HG02798 (cell line): ENCODE results near the gene GABRG3.

Source experiments
- ATAC-seq: cut with Tn5 transposase; IDR thresholded peaks from one replicate; pipeline ENCODE4 v1.9.1; 2021; ENCODE audit warnings: mild to moderate bottlenecking; ENCODE audit not compliant: unreplicated experiment, poor library complexity

GABRG3 gene

GRCh38 chr15:26970712-26971210, at the start of gene GABRG3:
Gene GABRG3 (plus strand): TSS chr15:26971181.
- ATAC-seq, result no peak

- no peak for ATAC-seq
Measured at GRCh38 chr15:26921433-26921832, 49.5 kb upstream of the GABRG3 start.

- no peak for ATAC-seq
Measured at GRCh38 chr15:26926081-26926480, 44.9 kb upstream of the GABRG3 start.

GRCh38 chr15:26928051-26928450, 42.9 kb upstream of the GABRG3 start:
- no peak for ATAC-seq

- no peak for ATAC-seq
Measured at GRCh38 chr15:26929588-26929987, 41.4 kb upstream of the GABRG3 start.

- no peak for ATAC-seq
Measured at GRCh38 chr15:26934848-26935247, 36.1 kb upstream of the GABRG3 start.

GRCh38 chr15:26935322-26935721, 35.7 kb upstream of the GABRG3 start:
- ATAC-seq, result no peak

- ATAC-seq, result no peak
Measured at GRCh38 chr15:26936502-26936901, 34.5 kb upstream of the GABRG3 start.

- no peak for ATAC-seq
Measured at GRCh38 chr15:26937134-26937533, 33.8 kb upstream of the GABRG3 start.

- no peak for ATAC-seq
Measured at GRCh38 chr15:26939398-26939797, 31.6 kb upstream of the GABRG3 start.

GRCh38 chr15:26941489-26941888, 29.5 kb upstream of the GABRG3 start:
- no peak for ATAC-seq

- no peak for ATAC-seq
Measured at GRCh38 chr15:26943866-26944265, 27.1 kb upstream of the GABRG3 start.

GRCh38 chr15:26945046-26945445, 25.9 kb upstream of the GABRG3 start:
- no peak for ATAC-seq

- no peak for ATAC-seq
Measured at GRCh38 chr15:26950001-26950400, 21.0 kb upstream of the GABRG3 start.

- no peak for ATAC-seq
Measured at GRCh38 chr15:26954403-26954802, 16.6 kb upstream of the GABRG3 start.

- ATAC-seq, result no peak
Measured at GRCh38 chr15:26967719-26968269, 3.2 kb upstream of the GABRG3 start.

- ATAC-seq, result no peak
Measured at GRCh38 chr15:26968806-26969205, 2.2 kb upstream of the GABRG3 start.

GRCh38 chr15:26971271-26972018, 464 bp downstream of the GABRG3 start:
- no peak for ATAC-seq

- ATAC-seq, result no peak
Measured at GRCh38 chr15:26972636-26973035, 1.7 kb downstream of the GABRG3 start.

GRCh38 chr15:26974120-26974780, 3.3 kb downstream of the GABRG3 start:
- no peak for ATAC-seq

GRCh38 chr15:26981492-26981891, 10.5 kb downstream of the GABRG3 start:
- no peak for ATAC-seq
